ENCODE results near the gene TFCP2L1. TPM values are rescaled to one million over a fixed set of nuclear protein-coding genes. Genes with fewer than 3 reads are reported as not detected.

TFCP2L1 gene
- total and polyA plus RNA-seq, 2 of the 4 experiments (the other 2 are of a cell fraction), result not detected

GRCh38 chr2:121196849-121197155 lies 88.2 kb downstream of the TFCP2L1 start:
- no peak for DNase-seq
- Histone ChIP-seq H3K4me1 (ENCODE audit: control insufficient read depth, insufficient read depth, low read length) (no peaks in the 10 kb centered on the region), H2BK120ac (ENCODE audit: low read depth, low read length) (no peak overlapping the region), H3K9me3 (ENCODE audit: control insufficient read depth, insufficient read depth, low read length) (no peaks in the 10 kb centered on the region), H3K14ac (replicated peaks; ENCODE audit: low read depth, low read length) (no peak overlapping the region), H4K8ac (ENCODE audit: low read depth in 2 of 2, low read length in 2 of 2) (no peak overlapping the region), H3K27ac (ENCODE audit: insufficient read depth, low read length) (no peak overlapping the region), H3K4me2 (ENCODE audit: low read depth, low read length) (no peak overlapping the region), H2AFZ (replicated peaks; ENCODE audit: low read length, poor library complexity) (no peak overlapping the region), H2AK5ac (ENCODE audit: low read depth, low read length) (no peak overlapping the region), H2BK20ac (ENCODE audit: low read depth, low read length) (no peak overlapping the region), H4K91ac (ENCODE audit: insufficient read depth, low read depth, low read length) (no peak overlapping the region), H3K9me1 (ENCODE audit: insufficient read depth, low read length) (no peaks in the 10 kb centered on the region), H4K5ac (ENCODE audit: low read depth, low read length) (no peak overlapping the region), H3K27me3 (ENCODE audit: control insufficient read depth, insufficient read depth, low read length) (peaks cover 20% of the 10 kb centered on the region; the same call in 1 of the 2 replicates), H3K9ac (ENCODE audit: low read depth, low read length) (no peak overlapping the region), H3K23ac (ENCODE audit: low read depth, low read length) (no peak overlapping the region), H2BK5ac (ENCODE audit: low read depth, low read length, poor library complexity, severe bottlenecking) (no peak overlapping the region), H3K18ac (ENCODE audit: low read depth, low read length) (no peak overlapping the region), H2BK15ac (ENCODE audit: low read depth, low read length) (no peak overlapping the region), H3K56ac (ENCODE audit: extremely low read depth, insufficient read depth, low read length) (no peak overlapping the region), H2AK9ac (replicated peaks; ENCODE audit: low read depth, low read length, poor library complexity) (no peak overlapping the region), H4K20me1 (ENCODE audit: insufficient read depth, low read length) (no peaks in the 10 kb centered on the region; the same call in 1 of the 2 replicates), H3K36me3 (ENCODE audit: control insufficient read depth, insufficient read depth, low read length) (no peaks in the 10 kb centered on the region), H3K4me3 (ENCODE audit: insufficient read depth, low read depth, low read length) (no peak overlapping the region), H3K4ac (ENCODE audit: low read depth, low read length) (no peak overlapping the region), H3K79me1 (ENCODE audit: low read depth in 1 of 2, low read length in 2 of 2) (no peaks in the 10 kb centered on the region)
- dilution Hi-C loops (cut with HindIII; ENCODE audit: low sequenced_read_pairs, unreplicated experiment) (no loop called here), in situ Hi-C loops (cut with MboI; ENCODE audit: low sequenced_read_pairs) (no loop called here), intact Hi-C loops (cut with micrococcal nuclease) (no loop called here)
- WGBS, 2 experiments (ENCODE audit: extremely low coverage in 2 of 2, insufficient read length in 1 of 2), result no CpG with 5 or more reads among the region's 8 CpGs
- no TSS peak for BruUV-seq (replicated peaks)
- ChIA-PET POLR2A (ENCODE audit: unreplicated experiment) (no interaction called here), CTCF (no interaction called here)
- no peak for ATAC-seq (ENCODE audit: low read depth)
- TF ChIP-seq RFX5 (IDR thresholded peaks at IDR 0.05; ENCODE audit: low read depth, low read length) (no peak), POLR2A (IDR thresholded peaks at IDR 0.05; ENCODE audit: low read depth, low read length) (no peak), MAZ (IDR thresholded peaks at IDR 0.05; ENCODE audit: borderline replicate concordance, low read depth, low read length) (no peak), FOS (IDR thresholded peaks at IDR 0.05; ENCODE audit: low read depth, low read length) (no peak), BHLHE40 (IDR thresholded peaks at IDR 0.05; ENCODE audit: low read depth, low read length) (no peak), SMC3 (IDR thresholded peaks at IDR 0.05; ENCODE audit: low read depth, low read length) (no peak), ELK1 (IDR thresholded peaks at IDR 0.05; ENCODE audit: borderline replicate concordance, low read depth, low read length) (no peak), NFE2L2 (IDR thresholded peaks at IDR 0.05; ENCODE audit: low read depth, low read length) (no peak), CEBPB (IDR thresholded peaks at IDR 0.05; ENCODE audit: low read depth, low read length) (no peak), MAFK (IDR thresholded peaks at IDR 0.05; ENCODE audit: low read depth, low read length) (no peak), RCOR1 (IDR thresholded peaks at IDR 0.05; ENCODE audit: insufficient replicate concordance, low read length) (no peak)
